Activated T-cell treated with anti-CD3 and anti-CD28 coated beads, Interleukin-2, amount 50 U/mL, for 72 hours (primary cell): ENCODE data around the gene PDSS1. TPM values are rescaled to one million over a fixed set of nuclear protein-coding genes. Genes with fewer than 3 reads are reported as not detected.
A peak's percentile ranks its signal among the peaks of the same experiment; 100 is the strongest.

Experiments
- ATAC-seq, 2 donors: fragments of 150-1000 bp; cut with Tn5 transposase; replicated peaks in 1 of 2; 2 replicates each; pipeline ENCODE4 v1.10.0; 2021; ENCODE audit warnings: moderate library complexity in 2 of 2, mild to moderate bottlenecking in 1 of 2
- DNase-seq, 2 donors: peaks; one replicate each; pipeline ENCODE4 v3.0.0; 2021 to 2022; ENCODE audit warnings: mixed read lengths in 1 of 2
- H3K27ac Mint-ChIP-seq: one replicate; pipeline ENCODE4 v1.8.0; 2022; ENCODE audit warnings: mild to moderate bottlenecking, moderate library complexity, mixed read lengths
- H3K27me3 Mint-ChIP-seq: one replicate; pipeline ENCODE4 v1.8.0; 2022; ENCODE audit warnings: low read depth, mixed read lengths
- H3K36me3 Mint-ChIP-seq, 2 donors: one replicate each; pipeline ENCODE4 v1.8.0; 2022; ENCODE audit warnings: mixed read lengths in 2 of 2, mild to moderate bottlenecking in 1 of 2; ENCODE audit not compliant: insufficient read depth in 2 of 2
- H3K4me1 Mint-ChIP-seq: one replicate; pipeline ENCODE4 v1.8.0; 2022; ENCODE audit warnings: low read depth, mixed read lengths
- H3K4me3 Mint-ChIP-seq, 2 donors: one replicate each; pipeline ENCODE4 v1.8.0; 2022; ENCODE audit warnings: mild to moderate bottlenecking in 2 of 2, mixed read lengths in 2 of 2, moderate library complexity in 2 of 2
- H3K9me3 Mint-ChIP-seq, 2 donors: one replicate each; pipeline ENCODE4 v1.8.0; 2022; ENCODE audit warnings: mixed read lengths in 2 of 2
- total RNA-seq, 2 donors: library from RNA; stranded (reverse); gene quantifications; one replicate each; pipeline ENCODE4 v1.2.3, GENCODE V29; 2022

PDSS1 gene
- total RNA-seq, 2 donors from 2014 or later: 8.8 to 12.2 TPM

DNA sequence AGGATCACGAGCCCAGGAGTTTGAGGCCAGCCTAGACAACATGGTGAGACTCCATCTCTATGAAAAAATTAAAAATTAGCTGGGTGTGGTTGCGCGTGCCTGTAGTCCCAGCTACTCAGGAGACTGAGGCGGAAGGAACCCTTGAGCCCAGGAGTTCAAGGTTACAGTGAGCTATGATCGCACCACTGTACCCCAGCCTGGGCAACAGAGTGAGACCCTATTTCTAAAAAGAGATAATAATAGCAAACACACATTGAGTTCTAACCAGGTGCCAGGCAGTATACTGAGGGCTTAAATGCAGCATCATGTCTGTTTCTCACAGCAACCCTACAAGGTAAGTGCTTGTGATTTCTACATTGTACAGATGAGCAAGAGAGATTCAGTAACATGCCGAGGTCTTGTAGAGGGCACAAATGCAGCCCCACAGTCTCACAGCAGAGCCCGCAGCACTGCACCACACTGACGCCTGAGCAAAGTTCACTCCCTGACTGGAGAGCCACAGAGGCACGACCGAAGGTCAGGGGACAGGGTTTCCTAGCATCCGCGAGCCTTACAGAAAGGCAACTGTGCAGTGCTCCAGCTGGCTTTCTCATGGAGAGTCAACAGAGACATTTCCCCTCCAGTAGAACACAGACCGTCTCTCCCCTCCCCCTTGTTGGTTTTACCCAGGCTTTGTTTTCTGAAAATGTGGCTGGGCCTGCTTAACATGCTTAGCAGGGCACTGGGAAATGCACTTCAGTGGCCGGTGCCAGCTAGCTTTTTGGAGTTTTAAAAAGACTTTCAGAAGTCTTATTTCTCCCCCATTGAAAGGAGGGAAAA, 36.5 kb downstream of the PDSS1 start:
- Mint-ChIP-seq H3K27me3 (no peaks in the 10 kb centered on the region), H3K4me3 (no peak overlapping the region), H3K27ac (peak overlapping the region; percentile 65), H3K36me3 (peaks cover 17 to 21% of the 10 kb centered on the region in 2 donors), H3K4me1 (peaks cover 33% of the 10 kb centered on the region), H3K9me3 (no peaks in the 10 kb centered on the region)
- ATAC-seq (no peak), DNase-seq (no peak)

DNA sequence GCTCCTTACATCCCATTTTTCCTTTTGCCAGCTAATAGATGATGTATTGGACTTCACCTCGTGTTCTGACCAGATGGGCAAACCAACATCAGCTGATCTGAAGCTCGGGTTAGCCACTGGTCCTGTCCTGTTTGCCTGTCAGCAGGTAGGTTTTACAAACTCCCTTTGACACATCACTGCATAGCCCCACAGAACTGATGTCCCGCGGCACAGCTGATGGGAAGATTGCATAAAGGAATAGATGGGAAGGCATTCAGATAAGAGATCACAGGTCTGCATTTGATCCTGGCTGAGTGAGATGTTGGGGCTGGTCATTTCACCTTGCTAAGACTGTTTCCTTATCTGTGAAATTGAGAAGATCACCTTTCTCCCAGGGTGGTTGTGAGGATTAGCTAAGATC, 37.9 kb downstream of the PDSS1 start:
- Mint-ChIP-seq H3K27me3 (no peaks in the 10 kb centered on the region), H3K9me3 (no peaks in the 10 kb centered on the region), H3K27ac (peak overlapping the region; percentile 48), H3K36me3 (peaks cover 13 to 24% of the 10 kb centered on the region in 2 donors), H3K4me1 (peaks cover 46% of the 10 kb centered on the region), H3K4me3 (no peak overlapping the region)
- ATAC-seq (no peak), DNase-seq (no peak)

DNA sequence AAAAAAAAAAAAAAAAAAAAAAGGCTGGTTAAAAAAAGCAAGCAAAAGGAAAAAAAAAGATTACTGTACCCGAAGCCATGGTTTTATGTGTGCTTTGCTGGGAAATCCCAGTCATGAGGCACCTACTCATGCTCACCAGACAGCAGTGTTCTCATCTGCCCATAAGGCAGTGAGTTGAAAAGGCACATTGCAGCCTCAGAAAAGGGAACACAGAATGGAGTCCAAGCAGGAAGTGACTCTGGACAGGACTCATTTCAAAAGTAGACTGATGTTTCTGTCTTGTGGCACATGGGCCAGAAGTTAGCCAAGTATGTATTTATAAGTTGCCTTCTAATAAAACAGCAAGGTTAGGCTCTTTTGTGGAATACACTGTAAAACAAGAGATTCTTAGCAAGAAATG, 40.2 kb downstream of the PDSS1 start:
- peak; percentile 73 to 76 for DNase-seq
- Mint-ChIP-seq H3K27ac (peak overlapping the region; percentile 98), H3K36me3 (peaks cover 15 to 38% of the 10 kb centered on the region in 2 donors), H3K4me1 (peaks cover 62% of the 10 kb centered on the region), H3K4me3 (peak overlapping the region; percentile 63 to 81), H3K9me3 (no peaks in the 10 kb centered on the region), H3K27me3 (no peaks in the 10 kb centered on the region)
- peak; percentile 83 to 89 for ATAC-seq

DNA sequence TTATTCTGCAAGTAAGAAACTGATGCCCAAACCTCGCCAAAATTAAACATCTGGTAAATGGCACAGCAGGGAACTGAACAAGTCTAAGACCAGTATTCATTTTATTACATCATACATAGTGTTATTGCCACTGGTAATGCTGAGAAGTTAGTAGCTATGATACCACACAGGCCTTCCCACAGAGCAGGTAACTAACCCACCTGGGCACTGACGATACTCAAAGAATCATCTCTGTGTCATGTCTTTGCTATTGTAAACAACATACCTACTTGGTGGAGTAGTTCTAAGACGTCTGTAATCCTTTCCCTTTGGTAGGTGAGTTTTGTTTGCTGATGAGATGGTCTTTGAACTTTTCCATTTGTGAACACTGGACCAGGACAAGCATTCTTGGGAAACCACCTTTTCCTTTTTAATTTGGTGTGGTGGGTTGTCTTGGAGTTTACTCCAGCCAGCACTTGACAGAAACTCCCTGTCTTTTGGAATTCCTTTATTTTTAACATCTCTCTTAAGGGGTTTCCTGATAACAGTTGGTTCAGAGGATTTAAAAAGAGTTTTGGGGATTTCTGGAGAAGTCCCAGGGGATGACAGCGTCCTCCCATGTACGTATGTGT, 40.9 kb downstream of the PDSS1 start:
- DNase-seq (no peak), ATAC-seq (peak; percentile 3 to 10)
- Mint-ChIP-seq H3K36me3 (peaks cover 14 to 44% of the 10 kb centered on the region in 2 donors), H3K27ac (peak overlapping the region; percentile 98), H3K9me3 (no peaks in the 10 kb centered on the region), H3K27me3 (no peaks in the 10 kb centered on the region), H3K4me1 (peaks cover 69% of the 10 kb centered on the region), H3K4me3 (peak overlapping the region; percentile 66 to 81)

DNA sequence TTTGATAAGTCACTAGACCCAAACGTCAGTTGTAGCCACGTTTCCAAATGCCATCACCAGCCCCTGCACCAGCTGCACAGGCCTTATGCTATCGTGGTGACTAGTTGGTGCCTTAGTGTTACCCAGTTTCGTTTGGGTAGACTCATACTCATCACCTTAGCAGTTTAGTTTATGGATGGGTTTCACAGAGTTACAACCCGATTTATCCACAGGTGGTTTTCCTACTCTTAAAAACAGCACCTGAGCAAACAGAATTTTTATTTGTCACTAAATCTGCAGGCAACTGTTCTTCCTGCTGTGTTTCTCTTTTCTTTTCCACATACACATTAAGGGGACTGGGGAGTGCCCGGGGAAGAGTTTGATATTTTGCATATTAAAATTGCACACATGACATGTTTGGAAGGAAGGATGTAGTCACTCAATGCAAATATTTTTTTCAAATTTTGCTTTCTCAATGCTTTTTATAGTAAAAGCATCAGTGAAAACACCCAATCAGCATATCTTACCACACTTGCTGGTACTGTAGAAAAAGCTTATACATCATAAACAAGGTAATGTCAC, 41.6 kb downstream of the PDSS1 start:
- Mint-ChIP-seq H3K4me1 (peaks cover 76% of the 10 kb centered on the region), H3K9me3 (no peaks in the 10 kb centered on the region), H3K4me3 (peak overlapping the region; percentile 66 to 81), H3K36me3 (peaks cover 18 to 48% of the 10 kb centered on the region in 2 donors), H3K27me3 (no peaks in the 10 kb centered on the region), H3K27ac (peak overlapping the region; percentile 98)
- DNase-seq: peak; percentile 53 to 63
- peak; percentile 58 to 60 for ATAC-seq

DNA sequence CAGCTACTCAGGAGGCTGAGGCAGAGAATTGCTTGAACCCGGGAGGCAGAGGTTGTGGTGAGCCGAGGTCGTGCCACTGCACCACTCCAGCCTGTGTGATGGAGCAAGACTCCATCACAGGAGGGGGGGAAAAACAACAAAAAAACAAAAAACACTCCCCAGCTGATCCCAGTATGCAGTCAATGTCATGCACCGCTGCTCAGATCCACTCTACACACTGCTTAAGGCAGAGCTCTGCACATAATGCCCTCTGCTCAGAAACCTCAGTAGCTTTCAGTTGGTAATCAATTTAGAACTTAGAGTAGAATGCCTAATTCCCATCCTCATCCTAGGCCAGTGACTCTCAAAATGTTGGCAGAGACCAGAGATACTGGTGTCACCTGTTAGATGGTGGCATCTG, 43.9 kb downstream of the PDSS1 start:
- Mint-ChIP-seq H3K4me1 (peaks cover 71% of the 10 kb centered on the region), H3K9me3 (no peaks in the 10 kb centered on the region), H3K36me3 (peaks cover 22 to 47% of the 10 kb centered on the region in 2 donors), H3K27ac (peak overlapping the region; percentile 98), H3K27me3 (no peaks in the 10 kb centered on the region), H3K4me3 (no peak overlapping the region)
- DNase-seq: no peak
- ATAC-seq: no peak

DNA sequence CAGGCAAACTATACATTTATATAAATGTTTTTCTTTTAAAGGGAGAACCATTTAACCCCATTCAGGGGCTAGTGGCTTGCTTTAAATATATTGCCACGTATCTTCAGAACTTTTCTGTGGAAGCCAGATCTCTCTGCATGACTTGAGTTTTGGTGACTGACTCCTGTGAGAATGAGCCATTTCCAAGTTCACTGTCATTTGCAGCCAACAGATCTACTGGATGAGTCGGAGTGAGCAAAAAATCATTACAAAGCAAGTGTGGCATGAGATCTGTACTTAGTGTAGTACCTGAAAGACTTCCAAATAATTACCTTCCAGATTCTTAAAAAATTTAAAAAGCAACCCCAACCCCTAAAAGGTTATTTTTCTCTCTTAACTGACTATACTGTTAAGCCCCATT, 45.6 kb downstream of the PDSS1 start:
- peaks cover 21 to 44% of the 10 kb centered on the region in 2 donors for H3K36me3 Mint-ChIP-seq
- peak overlapping the region in 1 of 2 donors; percentile 23 for H3K4me3 Mint-ChIP-seq
- H3K27ac Mint-ChIP-seq: peak overlapping the region; percentile 93
- ATAC-seq (peak in 1 of 2 donors; percentile 8), DNase-seq (no peak)
- no peaks in the 10 kb centered on the region for H3K27me3 Mint-ChIP-seq
- peaks cover 54% of the 10 kb centered on the region for H3K4me1 Mint-ChIP-seq
- no peaks in the 10 kb centered on the region for H3K9me3 Mint-ChIP-seq

DNA sequence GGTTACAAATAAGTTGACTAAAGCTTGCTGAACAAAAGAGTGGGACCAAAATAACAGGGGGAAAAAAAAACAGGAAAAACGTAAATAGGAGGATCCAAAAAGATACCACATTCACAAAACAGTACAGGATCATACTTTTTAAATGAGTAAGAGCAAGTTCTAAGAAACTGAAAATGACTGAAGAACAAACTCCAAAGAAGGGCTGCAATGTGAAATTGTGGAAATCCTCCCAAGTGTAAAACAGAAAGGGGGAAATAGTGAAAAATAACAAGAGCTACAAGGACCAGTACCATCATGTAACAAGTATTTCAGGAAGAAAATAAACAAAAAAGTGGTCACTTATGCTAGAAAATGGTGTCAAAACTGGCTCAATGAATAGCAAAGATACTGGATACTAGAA, 46.3 kb downstream of the PDSS1 start:
- Mint-ChIP-seq H3K4me1 (peaks cover 46% of the 10 kb centered on the region), H3K27ac (peak overlapping the region; percentile 93), H3K27me3 (no peaks in the 10 kb centered on the region), H3K36me3 (peaks cover 18 to 43% of the 10 kb centered on the region in 2 donors), H3K4me3 (peak overlapping the region in 1 of 2 donors; percentile 52), H3K9me3 (no peaks in the 10 kb centered on the region)
- ATAC-seq: no peak
- no peak for DNase-seq

DNA sequence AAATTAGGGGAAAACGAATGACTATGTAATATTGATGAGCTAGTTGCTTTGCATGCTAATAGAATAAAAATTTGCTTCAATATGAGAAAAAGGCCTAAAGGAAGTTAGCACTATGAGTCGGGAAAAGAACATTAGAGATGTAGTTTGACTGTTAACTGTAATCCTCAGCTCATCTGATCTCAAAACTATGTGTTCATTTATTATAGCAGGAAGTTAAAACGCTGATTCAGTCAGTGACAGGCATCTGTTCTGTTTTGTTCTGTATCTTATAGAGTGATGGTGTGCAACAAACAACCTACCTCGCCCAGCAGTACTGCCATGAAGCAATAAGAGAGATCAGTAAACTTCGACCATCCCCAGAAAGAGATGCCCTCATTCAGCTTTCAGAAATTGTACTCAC, 48.6 kb downstream of the PDSS1 start:
- DNase-seq (no peak), ATAC-seq (peak in 1 of 2 donors; percentile 41)
- Mint-ChIP-seq H3K9me3 (no peaks in the 10 kb centered on the region), H3K4me1 (peaks cover 25% of the 10 kb centered on the region), H3K4me3 (no peak overlapping the region), H3K36me3 (peaks cover 15 to 33% of the 10 kb centered on the region in 2 donors), H3K27ac (peak overlapping the region; percentile 86), H3K27me3 (no peaks in the 10 kb centered on the region)

DNA sequence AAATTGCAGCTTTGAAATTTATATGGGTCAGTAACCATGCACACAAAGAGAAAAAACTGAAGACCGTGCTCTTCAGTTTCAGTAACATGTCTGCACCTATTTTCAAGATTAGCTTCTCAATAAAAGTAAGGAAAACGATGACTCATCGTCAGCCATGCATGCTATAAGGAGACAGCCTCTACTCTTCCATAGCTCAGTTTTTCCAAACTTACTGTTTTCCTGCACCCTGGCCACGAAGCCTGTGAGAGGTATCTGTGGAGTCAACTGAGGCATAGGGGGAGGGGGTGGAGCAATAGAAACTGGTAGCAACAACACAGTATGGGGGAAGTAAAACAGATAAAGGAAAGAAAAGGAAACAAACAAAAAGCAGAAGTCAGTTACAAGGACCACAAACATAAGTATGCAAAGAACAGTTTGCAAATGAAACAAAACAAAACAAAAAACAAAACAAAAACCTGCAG, 58.0 kb downstream of the PDSS1 start:
- Mint-ChIP-seq H3K9me3 (no peaks in the 10 kb centered on the region), H3K27me3 (no peaks in the 10 kb centered on the region), H3K27ac (no peak overlapping the region), H3K36me3 (no peaks in the 10 kb centered on the region), H3K4me3 (no peak overlapping the region), H3K4me1 (peaks cover 5% of the 10 kb centered on the region)
- ATAC-seq (no peak), DNase-seq (no peak)

DNA sequence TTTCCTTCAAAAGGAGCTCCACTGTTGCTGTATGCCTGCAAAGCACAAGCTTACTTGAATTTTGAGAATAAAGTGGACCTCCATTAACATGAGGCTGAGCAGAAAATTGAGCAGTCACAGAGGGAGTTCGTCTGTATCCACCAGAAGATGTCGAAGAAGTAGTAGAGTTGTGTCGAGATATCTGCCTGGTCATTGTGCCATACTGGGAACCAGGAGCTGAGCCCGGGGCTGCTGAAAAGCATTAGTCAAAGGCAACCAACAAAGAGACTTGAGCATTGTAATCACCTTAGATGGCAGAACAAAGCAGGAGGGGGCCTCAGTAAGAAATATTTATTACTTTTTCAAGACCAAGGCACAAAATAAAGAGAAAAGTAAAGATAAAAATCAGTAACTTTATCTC, 61.5 kb downstream of the PDSS1 start:
- Mint-ChIP-seq H3K27me3 (no peaks in the 10 kb centered on the region), H3K36me3 (no peaks in the 10 kb centered on the region), H3K4me1 (peaks cover 5% of the 10 kb centered on the region), H3K27ac (peak overlapping the region; percentile 11), H3K9me3 (no peaks in the 10 kb centered on the region), H3K4me3 (no peak overlapping the region)
- no peak for ATAC-seq
- DNase-seq: no peak

DNA sequence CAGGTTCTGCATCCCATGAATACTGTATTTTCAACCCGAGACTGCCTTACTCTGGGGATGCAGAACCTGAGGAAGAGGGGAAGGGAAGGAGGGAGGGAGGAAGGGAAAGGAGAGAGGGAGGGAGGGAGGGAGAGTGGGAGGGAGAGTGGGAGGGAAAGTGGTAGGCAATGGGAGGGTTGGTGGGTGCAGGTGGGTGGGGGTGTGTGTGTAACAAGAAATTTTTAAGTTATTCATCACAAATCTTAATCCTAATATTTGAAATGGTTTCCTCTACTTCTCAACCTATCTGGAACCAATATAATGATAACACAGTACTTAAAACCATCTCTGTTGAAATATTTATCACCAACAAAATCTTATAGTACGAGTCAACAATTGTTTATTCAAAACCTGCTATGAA, 68.0 kb downstream of the PDSS1 start:
- Mint-ChIP-seq H3K9me3 (no peaks in the 10 kb centered on the region), H3K36me3 (peaks cover 3 to 7% of the 10 kb centered on the region in 2 donors), H3K4me1 (no peaks in the 10 kb centered on the region), H3K27ac (peak overlapping the region; percentile 49), H3K4me3 (no peak overlapping the region), H3K27me3 (no peaks in the 10 kb centered on the region)
- ATAC-seq (no peak), DNase-seq (no peak)

DNA sequence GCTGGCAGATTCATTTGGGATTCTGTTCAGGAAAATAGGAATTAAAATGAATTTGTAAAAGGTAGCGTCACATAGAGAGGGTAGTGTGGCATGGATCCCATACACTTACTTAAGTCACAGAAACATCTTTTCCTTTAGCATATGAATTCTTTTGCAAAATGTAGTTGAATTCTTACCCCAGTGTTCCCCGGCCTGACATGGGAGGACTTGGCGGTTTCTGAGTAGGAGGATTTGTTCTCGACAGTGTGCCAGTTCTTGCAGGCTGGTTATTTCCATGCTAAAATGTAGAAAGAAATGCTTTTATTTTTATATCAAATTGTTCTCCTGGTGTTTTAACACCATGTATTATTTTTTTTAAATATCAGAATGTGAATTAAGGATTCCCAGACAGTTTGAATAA, 72.6 kb downstream of the PDSS1 start:
- ATAC-seq (no peak), DNase-seq (no peak)
- Mint-ChIP-seq H3K9me3 (no peaks in the 10 kb centered on the region), H3K36me3 (peaks cover 2 to 7% of the 10 kb centered on the region in 2 donors), H3K27me3 (no peaks in the 10 kb centered on the region), H3K4me3 (no peak overlapping the region), H3K27ac (no peak overlapping the region), H3K4me1 (peaks cover 10% of the 10 kb centered on the region)
